RWPE1 (cell line): ENCODE results near the gene PFKFB2.

Experiments
- CTCF ChIA-PET: fragments of 350-600 bp; sonication (Branson Sonifier 250); formaldehyde crosslinking; extraction: SDS; loops from one replicate; lab custom pipeline; 2021; lab: Yijun Ruan, JAX
- POLR2A ChIA-PET: fragments of 400-600 bp; formaldehyde crosslinking; extraction: SDS; loops from one replicate; lab custom pipeline; 2020; ENCODE audit warnings: antibody characterized with exemption; ENCODE audit not compliant: low non-redundant PET; lab: Yijun Ruan, JAX
- DNase-seq: peaks from one replicate; pipeline ENCODE4 v3.0.0; 2012; ENCODE audit warnings: low spot score
- H3K27ac ChIP-seq: fragments of 450-650 bp; 2 replicates; pipeline ENCODE4 v1.5.1; 2017
- CTCF ChIP-seq: fragments of 450-650 bp; conservative IDR thresholded peaks from 2 replicates; pipeline ENCODE4 v1.5.1; 2017; ENCODE audit warnings: low read depth, mild to moderate bottlenecking

The PFKFB2 gene

GRCh38 chr1:207017615-207018559, 35.2 kb upstream of the PFKFB2 start:
- TF ChIP-seq CTCF, result no peak
- H3K27ac ChIP-seq, result peak overlapping the region; percentile 97
- ChIA-PET CTCF (no interaction called here), POLR2A (no interaction called here)
- DNase-seq, result no peak

DNA sequence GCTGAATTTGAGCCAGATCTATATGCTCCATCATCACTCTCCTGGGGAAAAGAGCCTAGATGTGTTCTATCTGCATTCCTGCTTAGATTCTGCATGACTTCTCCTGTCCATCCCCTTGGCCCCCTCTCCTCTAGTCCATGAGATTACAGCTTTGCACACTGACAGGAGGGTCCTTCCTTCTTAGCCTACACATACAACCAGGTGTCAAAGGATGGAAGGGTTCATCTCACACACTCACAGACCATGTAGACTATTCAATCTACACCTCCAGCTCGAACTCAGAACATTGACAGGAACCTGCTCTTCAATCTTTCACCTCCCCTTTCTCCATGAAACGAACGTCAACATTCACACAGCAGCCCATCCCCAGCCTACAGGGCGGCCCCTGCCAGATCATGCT, 34.4 kb upstream of the PFKFB2 start:
- no peak for TF ChIP-seq CTCF
- ChIA-PET POLR2A (no interaction called here), CTCF (no interaction called here)
- no peak for DNase-seq
- H3K27ac ChIP-seq, result peak overlapping the region; percentile 97

DNA sequence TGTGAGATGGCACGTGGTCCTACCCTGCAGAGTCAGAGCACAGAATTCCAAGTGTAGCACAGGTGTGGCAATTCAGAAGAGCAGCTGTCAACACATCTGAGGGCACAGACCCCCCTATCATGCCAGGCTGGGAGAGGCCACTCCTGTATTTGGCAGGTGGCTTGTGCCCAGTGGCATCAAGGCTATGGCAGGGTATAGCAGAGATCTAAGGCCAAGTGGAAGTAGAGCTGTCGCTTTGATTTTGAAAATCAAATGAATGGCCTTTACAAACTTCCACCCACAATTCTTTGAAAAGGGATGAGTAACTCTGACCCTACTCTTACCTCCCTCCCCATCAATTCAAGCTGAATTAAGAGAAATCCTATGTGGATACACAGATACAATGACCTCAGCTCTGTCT, 33.9 kb upstream of the PFKFB2 start:
- TF ChIP-seq CTCF, result no peak
- H3K27ac ChIP-seq, result peak overlapping the region; percentile 97
- DNase-seq, result no peak
- ChIA-PET CTCF (interaction anchor here (1.1 kb wide), 1 partner anchor 10 kb away, joined by 4 read pairs; no protein-coding TSS in a partner anchor), POLR2A (no interaction called here)

DNA sequence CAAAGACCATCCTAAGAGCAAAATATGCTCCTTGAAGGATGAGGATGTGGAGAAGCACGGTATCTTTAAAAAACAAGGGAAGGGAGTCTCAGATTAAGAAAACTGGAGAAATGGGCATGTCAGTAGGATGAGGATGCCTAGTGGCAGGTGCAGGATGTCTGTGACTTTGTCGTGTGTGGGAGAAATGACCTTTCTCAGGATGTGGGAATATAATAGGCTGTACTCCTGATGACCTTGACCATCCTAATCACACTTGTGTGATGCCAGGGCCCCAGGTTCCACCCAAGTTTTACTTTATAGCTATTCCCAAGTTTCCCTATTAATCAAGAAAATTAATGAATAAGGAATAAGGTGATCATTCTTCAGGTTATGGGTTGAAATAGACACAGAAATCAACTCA, 33.4 kb upstream of the PFKFB2 start:
- no peak for DNase-seq
- TF ChIP-seq CTCF, result no peak
- peak overlapping the region; percentile 97 for H3K27ac ChIP-seq
- POLR2A ChIA-PET, result no interaction called here
- CTCF ChIA-PET, result interaction anchor here (0.7 to 1.1 kb wide), 2 partner anchors 9 to 13 kb away, joined by 3 to 4 read pairs; no protein-coding TSS in a partner anchor

DNA sequence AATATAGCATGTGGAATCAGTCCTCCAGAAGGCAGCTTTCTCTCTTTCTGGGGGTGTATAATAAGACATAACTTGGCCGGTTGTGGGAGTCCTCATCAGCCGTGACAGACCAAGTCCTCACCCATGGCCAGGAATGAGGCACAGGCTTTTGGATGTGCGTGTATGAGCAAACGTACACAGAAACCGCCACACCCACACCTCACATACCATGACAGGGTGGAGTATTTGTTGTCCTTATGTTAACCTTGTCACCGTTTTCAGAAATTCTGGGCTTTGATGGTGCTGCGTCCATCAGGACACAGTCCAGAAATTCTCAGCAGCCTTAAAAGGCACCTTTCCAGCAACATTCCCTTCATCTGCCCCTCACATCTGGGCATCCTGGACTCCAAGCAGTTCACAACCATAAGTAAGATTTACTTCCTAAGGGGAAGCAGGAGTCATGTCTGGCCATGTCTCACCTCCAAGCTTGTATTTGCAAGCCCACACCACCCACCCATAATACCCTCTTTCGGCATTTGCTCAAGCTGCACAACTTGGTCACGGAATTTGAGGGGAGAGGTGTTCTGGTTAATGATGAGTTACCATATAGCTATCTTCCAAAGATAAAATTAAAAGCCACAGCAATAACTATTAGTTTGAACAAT, 32.9 kb upstream of the PFKFB2 start:
- peak overlapping the region; percentile 97 for H3K27ac ChIP-seq

More for the DNA sequence above, 32.9 kb upstream of the PFKFB2 start:
- DNase-seq, result peak; percentile 83
- no peak for TF ChIP-seq CTCF
- CTCF ChIA-PET, result interaction anchor here (0.6 to 1.1 kb wide), 4 partner anchors 9 to 530 kb away, joined by 3 to 5 read pairs (median 4); no protein-coding TSS in a partner anchor
- POLR2A ChIA-PET, result interaction anchor here (1.5 kb wide), 1 partner anchor 12 kb away, joined by 9 read pairs; the partner anchor contains the start of gene C1orf116
